Neural progenitor cell (in vitro differentiated cells): Measurements from ENCODE around the gene PDE6B. TPM values are rescaled to one million over a fixed set of nuclear protein-coding genes. Genes with fewer than 3 reads are reported as not detected.

Experiments
- DNase-seq: peaks from one replicate; pipeline ENCODE4 v3.0.0-alpha.2; 2016; ENCODE audit warnings: low spot score
- H2AFZ ChIP-seq: fragments of 200-600 bp; sonication (generic); replicated peaks from 2 replicates; pipeline ENCODE4 v1.6.1; 2016; ENCODE audit warnings: antibody characterized with exemption
- H3F3A ChIP-seq: fragments of 200-600 bp; sonication (generic); 2 replicates; pipeline ENCODE4 v1.6.1; 2016; ENCODE audit warnings: antibody characterized with exemption, low read depth
- H3K27ac ChIP-seq: fragments of 200-600 bp; sonication (generic); 2 replicates; pipeline ENCODE4 v1.5.1; 2016; ENCODE audit warnings: mild to moderate bottlenecking
- H3K27me3 ChIP-seq: fragments of 200-600 bp; sonication (generic); 2 replicates; pipeline ENCODE4 v1.6.1; 2016; ENCODE audit warnings: mild to moderate bottlenecking, moderate library complexity
- H3K36me3 ChIP-seq: fragments of 200-600 bp; sonication (generic); 2 replicates; pipeline ENCODE4 v1.5.1; 2016
- H3K4me1 ChIP-seq: fragments of 200-600 bp; sonication (generic); 2 replicates; pipeline ENCODE4 v1.6.1; 2016; ENCODE audit warnings: mixed run types
- H3K4me2 ChIP-seq: fragments of 200-600 bp; sonication (generic); 2 replicates; pipeline ENCODE4 v1.6.1; 2016
- H3K4me3 ChIP-seq: fragments of 200-600 bp; sonication (generic); 2 replicates; pipeline ENCODE4 v1.5.1; 2016
- H3K79me2 ChIP-seq: fragments of 200-600 bp; sonication (generic); 2 replicates; pipeline ENCODE4 v1.6.1; 2016; ENCODE audit warnings: low read depth
- H3K9ac ChIP-seq: fragments of 200-600 bp; sonication (generic); 2 replicates; pipeline ENCODE4 v1.6.1; 2016
- H3K9me3 ChIP-seq: fragments of 200-600 bp; sonication (generic); 2 replicates; pipeline ENCODE4 v1.5.1; 2016; ENCODE audit warnings: low read depth
- H4K20me1 ChIP-seq: fragments of 200-600 bp; sonication (generic); 2 replicates; pipeline ENCODE4 v1.6.1; 2016; ENCODE audit warnings: low read depth
- H3K27ac Mint-ChIP-seq: 3 replicates; pipeline ENCODE4 v1.8.0; 2021; ENCODE audit warnings: mixed read lengths
- H3K27me3 Mint-ChIP-seq: 2 replicates; pipeline ENCODE4 v1.8.0; 2022; ENCODE audit warnings: low read depth, mild to moderate bottlenecking, inconsistent platforms, moderate library complexity, mixed read lengths; ENCODE audit not compliant: insufficient read depth
- H3K36me3 Mint-ChIP-seq: 3 replicates; pipeline ENCODE4 v1.8.0; 2021; ENCODE audit warnings: mixed read lengths
- H3K4me1 Mint-ChIP-seq: 3 replicates; pipeline ENCODE4 v1.8.0; 2021; ENCODE audit warnings: mixed read lengths
- H3K4me3 Mint-ChIP-seq: 3 replicates; pipeline ENCODE4 v1.8.0; 2021; ENCODE audit warnings: mild to moderate bottlenecking, moderate library complexity, mixed read lengths
- H3K9me3 Mint-ChIP-seq: 3 replicates; pipeline ENCODE4 v1.8.0; 2020; ENCODE audit warnings: mixed read lengths
- EZH2 ChIP-seq: fragments of 200-600 bp; sonication (generic); IDR thresholded peaks from 2 replicates; pipeline ENCODE4 v1.6.1; 2017; ENCODE audit warnings: antibody characterized with exemption, mild to moderate bottlenecking, moderate library complexity
- EZH2phosphoT487 ChIP-seq: fragments of 200-600 bp; sonication (generic); IDR thresholded peaks from 2 replicates; pipeline ENCODE4 v1.6.1; 2017; ENCODE audit warnings: antibody characterized with exemption
- total RNA-seq: library from RNA; depleted of rRNA; stranded (reverse); fragments of >200 nt; gene quantifications from 2 replicates; pipeline ENCODE4 v1.2.3, GENCODE V29; 2015; ENCODE audit warnings: low replicate concordance
- TF ChIP-seq, protein P1 (sequence below): fragments of 200-600 bp; sonication (generic); IDR thresholded peaks from 2 replicates; pipeline ENCODE4 v1.5.1; 2017; ENCODE audit warnings: antibody characterized with exemption, mild to moderate bottlenecking

The PDE6B gene
- total RNA-seq, 1 donor from 2014 or later = 4.3 TPM

DNA sequence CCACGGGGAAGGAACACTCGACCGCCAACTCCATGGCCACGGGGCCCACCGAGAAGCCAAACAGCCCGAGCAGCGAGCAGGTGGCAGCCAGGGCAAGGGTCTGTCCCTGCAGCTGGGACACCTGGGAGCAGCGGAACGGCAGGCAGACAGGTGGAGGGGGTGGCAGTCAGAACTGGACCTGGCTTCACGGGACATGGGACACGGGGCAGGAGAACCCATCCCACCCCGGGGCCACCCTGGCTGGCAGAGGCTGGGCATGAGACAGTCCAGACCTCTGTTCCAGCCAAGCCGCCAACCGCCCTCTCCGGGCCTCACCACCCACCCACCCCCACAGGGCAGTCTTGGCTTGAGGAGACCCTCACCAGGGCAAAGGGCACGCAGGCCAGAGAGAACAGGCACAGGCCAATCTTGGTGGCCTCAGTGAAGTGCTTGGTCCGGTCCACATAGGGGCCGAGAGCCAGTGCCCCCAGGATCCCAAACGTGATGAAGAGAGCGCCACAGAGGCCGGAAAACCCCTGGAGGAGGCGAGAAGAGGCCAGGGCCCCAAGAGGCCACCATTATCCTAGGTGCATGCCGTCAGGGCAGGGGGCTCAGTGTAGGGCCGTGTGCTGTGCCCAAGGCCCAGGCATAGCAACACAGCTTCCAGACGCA is 58.0 kb downstream of the PDE6B start:
- Histone ChIP-seq H3K27ac (no peak overlapping the region), H3K4me3 (no peak overlapping the region), H3K27me3 (peaks cover 10% of the 10 kb centered on the region), H3F3A (peaks cover 4% of the 10 kb centered on the region), H3K36me3 (no peaks in the 10 kb centered on the region), H3K9me3 (no peaks in the 10 kb centered on the region), H3K9ac (no peak overlapping the region), H2AFZ (no peak overlapping the region), H3K79me2 (no peaks in the 10 kb centered on the region), H3K4me1 (peaks cover 8% of the 10 kb centered on the region), H3K4me2 (no peak overlapping the region), H4K20me1 (no peaks in the 10 kb centered on the region)
- H3K4me3 Mint-ChIP-seq = no peak overlapping the region
- peaks cover 3% of the 10 kb centered on the region for H3K9me3 Mint-ChIP-seq
- H3K36me3 Mint-ChIP-seq = no peaks in the 10 kb centered on the region
- H3K27me3 Mint-ChIP-seq = peaks cover 10% of the 10 kb centered on the region
- H3K27ac Mint-ChIP-seq = peak overlapping the region; percentile 33
- no peak for TF ChIP-seq EZH2phosphoT487
- TF ChIP-seq, protein P1, sequence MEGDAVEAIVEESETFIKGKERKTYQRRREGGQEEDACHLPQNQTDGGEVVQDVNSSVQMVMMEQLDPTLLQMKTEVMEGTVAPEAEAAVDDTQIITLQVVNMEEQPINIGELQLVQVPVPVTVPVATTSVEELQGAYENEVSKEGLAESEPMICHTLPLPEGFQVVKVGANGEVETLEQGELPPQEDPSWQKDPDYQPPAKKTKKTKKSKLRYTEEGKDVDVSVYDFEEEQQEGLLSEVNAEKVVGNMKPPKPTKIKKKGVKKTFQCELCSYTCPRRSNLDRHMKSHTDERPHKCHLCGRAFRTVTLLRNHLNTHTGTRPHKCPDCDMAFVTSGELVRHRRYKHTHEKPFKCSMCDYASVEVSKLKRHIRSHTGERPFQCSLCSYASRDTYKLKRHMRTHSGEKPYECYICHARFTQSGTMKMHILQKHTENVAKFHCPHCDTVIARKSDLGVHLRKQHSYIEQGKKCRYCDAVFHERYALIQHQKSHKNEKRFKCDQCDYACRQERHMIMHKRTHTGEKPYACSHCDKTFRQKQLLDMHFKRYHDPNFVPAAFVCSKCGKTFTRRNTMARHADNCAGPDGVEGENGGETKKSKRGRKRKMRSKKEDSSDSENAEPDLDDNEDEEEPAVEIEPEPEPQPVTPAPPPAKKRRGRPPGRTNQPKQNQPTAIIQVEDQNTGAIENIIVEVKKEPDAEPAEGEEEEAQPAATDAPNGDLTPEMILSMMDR = no peak
- no peak for TF ChIP-seq EZH2
- H3K4me1 Mint-ChIP-seq = peaks cover 9% of the 10 kb centered on the region
- DNase-seq = no peak

DNA sequence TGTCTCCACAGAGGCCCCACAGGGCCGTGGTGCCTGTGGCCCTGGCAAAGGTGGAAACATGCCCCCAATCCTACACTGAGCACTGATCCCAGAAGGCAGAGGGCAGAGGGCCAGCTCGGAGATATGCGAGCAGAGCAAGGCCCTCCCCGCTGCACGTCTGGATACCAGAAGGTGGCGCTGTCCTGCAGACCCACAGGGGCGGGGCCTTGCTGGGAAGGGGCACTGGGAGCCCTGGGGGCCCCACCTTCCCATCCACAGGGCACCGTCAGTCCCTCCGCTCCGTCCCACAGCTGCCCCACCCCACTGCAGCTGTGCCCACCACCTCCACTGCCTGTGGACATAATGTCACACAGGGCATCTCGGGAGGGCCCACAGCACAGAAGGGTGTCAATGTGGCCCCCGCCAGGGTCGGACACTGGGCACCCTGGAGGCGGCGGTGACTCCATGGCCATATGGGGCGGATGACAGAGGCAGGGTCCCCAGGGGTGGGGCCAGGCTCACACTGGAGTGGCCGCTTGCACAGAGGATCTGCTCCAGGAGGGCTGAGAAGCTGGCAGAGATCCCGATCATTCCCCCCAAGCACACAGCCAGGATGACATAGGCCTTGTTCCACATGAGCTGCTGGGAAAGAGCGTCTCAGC is 58.7 kb downstream of the PDE6B start:
- no peak overlapping the region for H3K4me2 ChIP-seq
- peaks cover 10% of the 10 kb centered on the region for H3K27me3 ChIP-seq
- H3F3A ChIP-seq = peaks cover 4% of the 10 kb centered on the region
- DNase-seq = peak; percentile 90
- H3K9ac ChIP-seq = no peak overlapping the region
- no peaks in the 10 kb centered on the region for H3K36me3 ChIP-seq
- peaks cover 10% of the 10 kb centered on the region for H3K27me3 Mint-ChIP-seq
- no peaks in the 10 kb centered on the region for H3K79me2 ChIP-seq
- TF ChIP-seq, protein P1 = peak; percentile 85
- TF ChIP-seq EZH2phosphoT487 (no peak), EZH2 (no peak)
- no peaks in the 10 kb centered on the region for H3K36me3 Mint-ChIP-seq
- H3K4me3 ChIP-seq = no peak overlapping the region
- peaks cover 3% of the 10 kb centered on the region for H3K9me3 Mint-ChIP-seq
- H3K9me3 ChIP-seq = no peaks in the 10 kb centered on the region
- H3K27ac Mint-ChIP-seq = no peak overlapping the region
- H3K27ac ChIP-seq = no peak overlapping the region
- H2AFZ ChIP-seq = no peak overlapping the region
- H3K4me3 Mint-ChIP-seq = no peak overlapping the region
- peaks cover 9% of the 10 kb centered on the region for H3K4me1 Mint-ChIP-seq
- peaks cover 8% of the 10 kb centered on the region for H3K4me1 ChIP-seq
- no peaks in the 10 kb centered on the region for H4K20me1 ChIP-seq

DNA sequence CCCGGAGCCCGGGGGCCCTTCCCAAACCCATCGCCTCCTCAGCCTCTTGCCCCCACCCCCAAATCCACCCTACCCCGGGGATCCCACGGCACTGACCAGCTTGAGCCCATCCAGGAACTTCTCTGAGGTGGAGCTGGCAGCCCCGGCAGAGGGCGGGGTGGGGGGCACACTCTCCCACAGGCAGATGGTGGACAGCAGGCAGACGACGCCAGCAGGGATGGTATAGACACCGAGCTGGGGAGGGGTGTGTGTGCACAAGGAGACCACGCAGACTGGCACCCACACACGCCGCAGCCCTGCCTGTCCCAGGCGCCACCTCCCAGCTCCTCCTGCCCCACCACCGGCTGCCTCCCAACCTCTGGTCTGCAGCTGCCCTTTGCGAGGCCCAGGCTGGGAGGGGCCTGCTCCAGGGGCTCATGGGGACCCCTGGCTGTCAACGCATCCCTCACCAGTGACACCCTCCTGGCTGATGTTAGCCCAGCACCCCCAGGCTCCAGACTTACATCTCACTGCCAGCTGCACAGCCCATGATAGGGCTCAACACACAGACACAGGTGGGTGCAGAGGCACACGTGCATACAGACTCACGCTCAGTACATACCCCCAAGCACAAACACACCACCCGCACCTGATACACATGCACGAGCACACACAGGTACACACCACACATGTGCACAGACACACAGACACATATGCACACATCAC is 59.4 kb downstream of the PDE6B start:
- no peak for DNase-seq
- peaks cover 13% of the 10 kb centered on the region for H3K27me3 ChIP-seq

More for the DNA sequence above, 59.4 kb downstream of the PDE6B start:
- H3K4me3 Mint-ChIP-seq = no peak overlapping the region
- Histone ChIP-seq H3K9me3 (no peaks in the 10 kb centered on the region), H3K36me3 (no peaks in the 10 kb centered on the region), H3K4me3 (no peak overlapping the region), H3F3A (peaks cover 4% of the 10 kb centered on the region), H2AFZ (no peak overlapping the region), H3K27ac (no peak overlapping the region), H3K4me1 (peaks cover 14% of the 10 kb centered on the region), H4K20me1 (no peaks in the 10 kb centered on the region), H3K4me2 (no peak overlapping the region), H3K79me2 (no peaks in the 10 kb centered on the region), H3K9ac (no peak overlapping the region)
- peaks cover 3% of the 10 kb centered on the region for H3K9me3 Mint-ChIP-seq
- H3K36me3 Mint-ChIP-seq = no peaks in the 10 kb centered on the region
- H3K27ac Mint-ChIP-seq = peak overlapping the region; percentile 2
- H3K27me3 Mint-ChIP-seq = peaks cover 10% of the 10 kb centered on the region
- peaks cover 9% of the 10 kb centered on the region for H3K4me1 Mint-ChIP-seq
- TF ChIP-seq EZH2 (no peak), EZH2phosphoT487 (no peak)
- TF ChIP-seq, protein P1 = no peak
